Bronchial epithelial cell (primary cell): ENCODE results near the gene TENM4. TPM values are rescaled to one million over a fixed set of nuclear protein-coding genes. Genes with fewer than 3 reads are reported as not detected.
A peak's percentile ranks its signal among the peaks of the same experiment; 100 is the strongest.

Experiments
- DNase-seq: peaks from one replicate; pipeline ENCODE4 v3.0.0-alpha.2; 2010; ENCODE audit warnings: low read depth
- FAIRE-seq: peaks from 2 replicates; lab custom pipeline; 2011; peaks lifted over from hg19 to GRCh38; lab: Jason Lieb, UNC
- H3K27me3 ChIP-seq: 2 replicates; pipeline ENCODE4 v1.5.1; 2011; ENCODE audit warnings: low read length; ENCODE audit not compliant: control insufficient read depth, insufficient read depth
- H3K36me3 ChIP-seq: 2 replicates; pipeline ENCODE4 v1.5.1; 2011; ENCODE audit warnings: low read length; ENCODE audit not compliant: control insufficient read depth, insufficient read depth
- H3K4me3 ChIP-seq: 2 replicates; pipeline ENCODE4 v1.5.1; 2011; ENCODE audit warnings: mild to moderate bottlenecking, low read depth, low read length, control low read depth
- CTCF ChIP-seq: IDR thresholded peaks from 2 replicates; pipeline ENCODE4 v1.5.1; 2011; ENCODE audit warnings: mild to moderate bottlenecking, moderate library complexity, low read length, control low read depth, inconsistent platforms; ENCODE audit not compliant: insufficient read depth, severe bottlenecking
- total RNA-seq: library from RNA; depleted of rRNA; stranded (reverse); fragments of >200 nt; gene quantifications from 2 replicates; pipeline ENCODE4 v1.2.1, GENCODE V29; 2014

The TENM4 gene
- total RNA-seq, 1 donor from 2014 or later = 6.1 TPM

- TF ChIP-seq CTCF = no peak
- FAIRE-seq (no peak), DNase-seq (no peak)
- Histone ChIP-seq H3K4me3 (no peak overlapping the region), H3K36me3 (no peaks in the 10 kb centered on the region), H3K27me3 (no peaks in the 10 kb centered on the region)
Observed at GRCh38 chr11:79242616-79243015, 198.2 kb downstream of the TENM4 start.

- H3K36me3 ChIP-seq = no peaks in the 10 kb centered on the region
- DNase-seq (no peak), FAIRE-seq (no peak)
- no peak for TF ChIP-seq CTCF
- no peak overlapping the region for H3K4me3 ChIP-seq
- H3K27me3 ChIP-seq = no peaks in the 10 kb centered on the region
Observed at GRCh38 chr11:79241852-79242241, 199.0 kb downstream of the TENM4 start.

GRCh38 chr11:79241205-79241851 lies 199.5 kb downstream of the TENM4 start:
- H3K4me3 ChIP-seq = no peak overlapping the region
- no peaks in the 10 kb centered on the region for H3K36me3 ChIP-seq
- no peak for TF ChIP-seq CTCF
- H3K27me3 ChIP-seq = no peaks in the 10 kb centered on the region
- DNase-seq (no peak), FAIRE-seq (no peak)

GRCh38 chr11:79237703-79238102 lies 203.1 kb downstream of the TENM4 start:
- H3K36me3 ChIP-seq = no peaks in the 10 kb centered on the region
- H3K27me3 ChIP-seq = no peaks in the 10 kb centered on the region
- peak; percentile 42 for DNase-seq

GRCh38 chr11:79237091-79237490 lies 203.7 kb downstream of the TENM4 start:
- Histone ChIP-seq H3K36me3 (no peaks in the 10 kb centered on the region), H3K4me3 (no peak overlapping the region), H3K27me3 (no peaks in the 10 kb centered on the region)
- FAIRE-seq (no peak), DNase-seq (peak; percentile 74)
- no peak for TF ChIP-seq CTCF

More at GRCh38 chr11:79237703-79238102, 203.1 kb downstream of the TENM4 start:
- no peak for TF ChIP-seq CTCF
- FAIRE-seq = no peak
- no peak overlapping the region for H3K4me3 ChIP-seq

GRCh38 chr11:79236541-79236971 lies 204.3 kb downstream of the TENM4 start:
- DNase-seq (peak; percentile 82), FAIRE-seq (peak; percentile 86)
- TF ChIP-seq CTCF = no peak
- H3K27me3 ChIP-seq = no peaks in the 10 kb centered on the region
- no peaks in the 10 kb centered on the region for H3K36me3 ChIP-seq
- H3K4me3 ChIP-seq = no peak overlapping the region
